Activated CD4-positive, alpha-beta T cell treated with anti-CD3 and anti-CD28 coated beads, Interleukin-2, amount 50 U/mL, for 24 hours (primary cell): ENCODE measurements around the gene SLC27A3.

Experiments
- DNase-seq, 2 donors: peaks; one replicate each; pipeline ENCODE4 v3.0.0-alpha.2; 2020; ENCODE audit warnings: low read depth in 1 of 2, low spot score in 1 of 2

The SLC27A3 gene

DNA sequence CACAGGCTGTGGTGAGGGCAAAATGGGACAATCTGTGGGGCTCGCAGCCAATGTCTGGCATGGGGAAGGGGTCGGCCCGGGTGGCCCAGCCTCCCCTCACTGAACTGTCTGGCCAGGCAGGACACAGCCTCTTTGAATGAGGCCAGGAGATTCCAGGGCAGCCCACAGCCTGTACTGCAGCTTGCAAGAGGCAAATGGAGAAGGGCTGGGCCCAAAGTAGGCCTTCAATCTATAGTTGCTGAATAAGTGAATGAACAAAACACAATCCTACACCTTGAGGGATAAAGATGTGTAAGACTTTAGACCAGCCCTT, 23.2 kb downstream of the SLC27A3 start:
- DNase-seq, result no peak

DNA sequence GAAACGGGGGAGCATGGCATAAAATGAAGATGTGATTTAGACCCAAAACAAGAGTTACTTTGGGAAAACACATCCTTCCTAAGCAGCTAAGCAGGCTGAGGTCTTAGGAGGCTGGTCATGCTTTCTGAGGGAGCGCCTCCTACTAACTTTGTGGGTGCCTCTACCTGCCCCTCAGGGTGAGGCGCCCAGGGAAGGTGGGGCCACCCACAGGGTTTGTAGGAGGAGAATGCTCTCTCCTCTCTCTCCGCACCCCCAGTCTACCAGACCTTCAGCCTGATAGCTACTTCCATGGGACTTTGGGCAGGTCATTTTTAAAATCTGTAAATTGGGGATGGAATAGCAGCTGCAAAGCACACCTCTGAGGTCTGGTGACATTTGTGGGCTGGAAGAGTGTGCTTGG, 23.8 kb downstream of the SLC27A3 start:
- DNase-seq, result no peak

DNA sequence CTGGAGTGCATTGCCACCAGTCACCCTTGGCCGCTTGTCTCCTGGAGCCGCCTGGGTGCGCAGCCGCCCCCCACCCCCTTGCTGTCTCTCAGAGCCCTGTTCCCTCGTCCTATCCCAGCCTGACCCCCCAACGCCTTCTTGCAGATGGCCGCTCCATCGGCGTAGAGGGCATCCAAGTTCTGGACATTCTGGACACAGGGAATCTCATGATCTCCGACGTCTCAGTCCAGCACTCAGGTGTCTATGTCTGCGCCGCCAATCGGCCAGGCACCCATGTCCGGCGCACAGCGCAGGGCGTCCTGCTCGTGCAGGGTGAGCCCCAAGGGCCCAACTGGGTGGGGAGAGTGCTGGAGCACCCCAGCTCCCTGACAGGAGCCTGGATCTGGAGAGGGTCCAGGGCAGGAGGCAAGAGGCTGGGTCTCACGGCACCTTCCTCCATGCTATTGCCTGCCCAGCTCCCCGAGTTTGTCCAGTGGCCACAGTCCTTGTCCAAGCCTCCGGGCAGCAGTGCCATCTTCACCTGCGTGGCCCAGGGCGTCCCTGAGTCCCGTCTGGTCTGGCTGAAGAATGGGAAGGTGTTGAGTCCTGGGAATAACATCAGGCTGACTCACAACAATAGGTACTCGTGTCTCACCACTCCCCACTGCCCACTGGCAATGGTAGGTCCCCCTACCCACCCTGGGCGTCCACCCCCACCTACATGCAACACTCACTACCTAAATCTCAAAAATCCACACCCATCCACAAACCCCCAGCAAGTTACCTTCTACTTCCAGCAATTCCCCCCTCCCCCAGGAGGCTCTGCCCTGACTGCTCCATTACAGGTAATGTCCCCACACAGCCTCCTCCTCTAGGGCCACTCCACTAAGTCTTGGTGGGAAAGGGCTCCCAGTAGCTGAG, 24.6 kb downstream of the SLC27A3 start:
- no peak for DNase-seq

DNA sequence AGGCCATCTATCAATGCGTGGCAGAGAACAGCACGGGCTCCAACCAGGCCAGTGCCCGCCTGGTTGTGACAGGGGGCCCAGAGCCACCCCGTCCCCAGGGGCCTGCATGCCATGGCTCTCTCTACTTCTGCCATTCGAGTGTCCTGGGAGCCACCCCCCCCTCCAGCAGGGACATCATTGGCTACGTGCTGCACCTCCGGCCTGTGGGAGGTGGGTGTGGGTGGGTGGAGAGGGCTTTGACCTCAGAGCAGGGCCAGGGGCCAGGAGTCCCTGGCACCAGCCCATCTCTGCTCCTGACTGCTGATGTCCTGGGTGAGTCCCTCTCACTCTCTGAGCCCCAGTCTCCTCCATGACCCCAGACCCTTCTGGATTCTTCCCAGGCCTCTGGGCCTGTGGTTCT, 25.3 kb downstream of the SLC27A3 start:
- DNase-seq, result no peak

DNA sequence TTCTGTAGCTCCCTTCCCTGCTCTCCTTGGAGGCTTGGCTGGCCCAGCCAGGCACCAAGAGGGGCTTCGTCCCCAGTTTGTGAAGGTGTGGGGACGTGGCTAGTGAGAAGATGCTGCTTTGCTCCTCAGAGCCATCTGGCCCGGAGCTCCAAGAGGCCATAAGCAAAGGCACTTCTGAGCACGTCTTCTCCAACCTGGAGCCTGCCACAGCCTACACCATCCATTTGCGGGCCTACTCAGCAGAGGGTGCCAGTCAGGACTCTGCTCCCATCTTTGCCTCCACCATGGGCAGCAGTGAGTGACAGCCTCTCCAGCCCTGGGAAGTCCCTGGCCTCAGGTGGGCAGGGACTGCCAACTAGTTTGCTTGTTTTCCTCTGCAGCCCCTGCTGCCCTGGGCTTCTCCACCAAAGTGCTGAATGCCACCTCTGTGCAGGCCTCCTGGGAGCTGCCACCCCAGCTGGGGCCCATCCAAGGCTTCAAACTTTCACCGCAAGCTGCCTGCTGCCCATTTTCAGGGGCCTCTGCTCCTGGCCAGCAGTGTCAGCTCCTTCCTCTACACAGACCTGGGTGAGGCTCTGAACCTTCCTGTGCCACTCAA, 25.9 kb downstream of the SLC27A3 start:
- no peak for DNase-seq

DNA sequence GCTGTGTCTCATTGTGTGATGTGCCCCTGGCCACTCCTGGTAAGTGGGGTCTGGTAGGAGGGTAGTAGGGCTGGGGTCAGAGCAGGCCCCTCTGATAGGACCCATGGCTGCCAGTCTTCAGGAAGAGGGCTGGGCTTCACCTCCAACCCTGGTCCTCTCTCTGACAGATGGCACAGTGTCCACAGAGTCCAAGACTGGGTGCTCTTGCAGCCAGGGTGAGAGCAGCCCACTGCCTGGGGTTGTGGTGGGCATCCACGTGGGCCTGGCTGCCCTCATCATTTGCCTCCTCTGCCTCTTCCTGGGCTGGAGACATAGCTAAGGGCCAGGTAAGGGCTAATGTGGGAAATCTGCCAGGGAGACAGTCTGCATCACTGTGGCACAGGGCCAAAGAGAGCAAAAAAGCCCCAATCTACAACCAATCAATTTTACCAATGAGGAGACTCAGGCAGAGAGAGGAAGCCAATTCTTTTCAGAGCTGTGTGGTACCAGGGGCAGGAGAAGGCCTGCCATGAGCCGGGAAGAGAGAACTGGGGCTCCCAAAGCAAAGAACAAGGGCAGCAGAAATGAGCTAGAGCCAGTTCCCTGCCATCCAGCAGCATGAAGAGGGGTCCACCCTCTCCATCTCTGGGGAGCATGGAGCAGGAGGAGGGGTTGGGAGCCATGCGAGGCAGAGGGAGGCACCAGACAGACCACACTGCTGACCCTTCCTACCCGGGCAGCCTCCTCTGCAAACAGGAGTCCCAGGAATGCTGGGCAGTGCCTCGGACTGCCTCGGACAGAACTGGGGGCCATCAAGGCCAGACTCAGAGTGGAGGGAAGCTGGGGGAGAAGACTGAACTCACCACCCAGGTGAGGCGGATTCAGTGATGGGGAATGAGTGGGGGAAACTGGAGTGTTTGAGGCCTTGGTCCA, 26.8 kb downstream of the SLC27A3 start:
- DNase-seq, result no peak

DNA sequence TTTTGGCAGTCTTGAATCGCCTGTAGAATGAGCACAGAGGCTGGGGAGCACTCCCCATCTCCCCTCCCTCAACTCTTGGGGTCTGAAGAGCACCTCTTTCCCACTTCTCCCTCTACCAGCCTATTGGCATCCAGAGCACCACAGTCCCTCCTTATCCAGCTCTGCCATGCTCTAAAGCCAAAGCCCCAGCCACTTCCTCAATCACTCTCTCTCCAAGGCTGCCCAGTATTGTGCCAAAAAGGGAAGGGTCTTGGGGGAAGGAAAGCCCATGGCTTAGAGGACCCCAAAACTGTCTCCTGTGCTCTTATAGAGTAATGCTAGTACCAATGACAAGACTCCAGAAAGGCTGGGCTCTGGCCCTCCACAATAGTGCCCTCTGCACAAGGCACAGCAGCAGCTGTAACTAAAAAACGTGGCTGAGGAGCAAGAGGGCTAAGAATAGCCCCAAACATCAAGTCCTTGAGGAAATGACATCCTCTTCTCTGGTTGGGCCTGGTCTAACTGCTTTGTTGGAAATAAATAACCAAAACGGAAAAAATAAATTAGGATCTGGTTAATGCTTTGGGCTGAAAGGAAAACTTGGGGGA, 28.4 kb downstream of the SLC27A3 start:
- no peak for DNase-seq

DNA sequence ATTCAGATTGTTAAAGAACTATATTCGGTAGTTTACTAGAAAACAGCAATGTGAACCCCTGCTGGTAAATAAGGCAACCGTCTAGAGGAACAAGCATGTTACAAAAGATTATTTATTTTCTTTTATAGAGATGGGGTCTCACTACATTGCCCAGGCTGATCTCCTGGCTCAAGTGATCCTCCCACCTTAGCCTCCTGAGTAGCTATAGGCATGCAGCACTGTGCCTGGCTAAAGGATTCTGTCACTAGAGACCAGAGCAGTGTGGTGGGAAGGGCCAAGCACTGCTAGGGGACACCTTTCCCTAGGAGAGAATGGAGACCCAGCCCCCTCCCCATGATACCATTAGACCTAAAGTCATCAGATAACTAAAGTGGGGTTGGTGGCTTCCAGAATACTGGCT, 28.9 kb downstream of the SLC27A3 start:
- DNase-seq, result no peak

DNA sequence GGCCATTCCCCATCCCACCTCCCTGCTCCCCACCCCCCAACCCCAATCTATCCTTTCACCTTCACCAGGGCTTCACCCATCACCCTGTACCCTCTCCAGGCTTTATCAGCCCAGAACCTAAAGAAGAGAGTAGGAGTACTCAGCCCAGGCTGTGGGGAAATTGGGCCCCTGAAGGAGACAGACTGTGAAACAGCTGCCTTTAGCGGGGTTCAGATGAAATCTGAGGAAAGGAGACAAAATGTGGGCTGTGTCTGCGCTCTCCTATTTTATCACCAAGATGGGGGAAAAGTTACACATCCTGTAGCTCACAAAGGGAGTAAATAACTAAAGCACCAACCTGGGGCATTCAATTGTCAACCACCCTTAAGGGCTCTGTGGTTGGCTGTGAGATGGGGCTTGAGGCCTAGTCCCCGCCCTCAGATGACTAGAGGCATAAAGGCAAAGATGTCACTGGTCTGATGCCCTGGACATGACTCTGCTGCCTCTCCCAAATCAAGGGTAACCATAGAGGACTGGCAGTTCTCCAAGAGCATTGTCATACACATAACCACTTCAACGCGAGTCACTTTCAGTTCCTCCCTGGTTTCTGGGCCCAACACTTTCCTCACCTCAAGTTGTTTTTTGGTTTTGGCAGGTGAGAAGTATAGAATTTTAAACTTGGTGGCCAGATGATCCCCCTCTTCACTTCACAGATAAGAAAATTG, 30.0 kb downstream of the SLC27A3 start:
- peak in 1 of 2 donors; percentile 71 for DNase-seq

DNA sequence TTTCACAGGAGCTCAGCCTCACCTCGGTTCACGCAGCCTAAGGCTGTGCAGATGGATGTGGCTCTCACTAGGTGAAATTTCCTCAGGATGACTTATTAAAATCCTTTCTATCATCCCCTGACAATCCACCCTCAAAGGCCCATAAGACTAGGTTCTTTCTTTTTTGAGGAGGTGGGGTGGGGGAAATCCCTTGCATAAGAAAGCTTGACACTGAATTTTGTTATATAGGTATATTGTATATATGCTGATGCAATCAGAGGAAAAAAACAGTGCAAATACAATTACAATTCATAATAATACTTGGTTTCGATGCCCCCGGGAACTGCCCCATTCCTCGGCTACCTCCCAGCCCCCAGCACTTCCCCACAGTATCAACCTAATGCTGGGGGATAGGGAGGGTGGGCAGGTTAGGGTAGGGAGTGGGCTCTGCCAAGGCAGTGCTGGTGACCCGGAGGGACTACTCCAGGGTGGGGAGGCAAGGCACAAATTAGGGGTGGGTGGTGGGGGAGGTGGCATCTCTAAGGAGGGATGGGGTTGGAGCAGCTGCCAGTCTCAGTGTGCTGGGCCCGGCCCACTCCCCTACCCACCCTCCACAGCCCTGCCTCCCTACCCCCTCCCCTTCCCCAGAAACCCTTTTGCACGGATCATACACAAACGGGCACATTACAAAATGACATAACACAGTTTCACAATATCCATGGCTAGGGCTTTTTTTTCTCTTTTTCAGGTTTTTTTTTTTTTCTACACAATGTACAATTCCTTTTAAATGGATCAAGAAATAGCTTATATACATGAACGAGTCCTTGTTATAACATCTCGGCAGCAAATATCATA, 30.9 kb downstream of the SLC27A3 start:
- no peak for DNase-seq

DNA sequence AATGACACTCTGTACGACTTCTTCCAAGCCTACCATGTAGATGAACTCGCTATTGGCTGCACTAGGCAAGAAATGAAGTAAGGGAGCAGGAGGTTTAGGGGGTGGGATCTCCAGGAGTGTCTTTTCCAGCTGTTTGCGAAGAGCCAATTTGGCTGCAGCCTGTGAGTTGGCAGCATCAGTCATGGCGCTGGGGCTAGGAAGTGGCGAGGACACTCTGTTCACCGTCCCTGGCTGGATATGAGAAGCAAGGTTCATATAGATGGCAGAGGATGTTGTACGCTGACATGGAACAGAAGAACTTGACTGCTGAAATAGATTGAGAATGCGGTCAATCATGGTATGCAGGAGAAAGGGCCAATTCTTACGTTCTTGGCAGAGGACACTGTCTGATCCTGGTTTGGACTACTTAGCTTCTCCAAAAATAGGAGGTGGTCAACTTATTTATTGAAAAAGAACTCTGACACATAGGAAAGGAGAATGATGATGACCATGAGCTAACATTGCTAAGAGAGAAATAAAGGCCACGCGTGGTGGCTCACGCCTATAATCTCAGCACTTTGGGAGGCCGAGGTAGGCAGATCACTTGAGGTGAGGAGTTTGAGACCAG, 41.2 kb downstream of the SLC27A3 start:
- no peak for DNase-seq

DNA sequence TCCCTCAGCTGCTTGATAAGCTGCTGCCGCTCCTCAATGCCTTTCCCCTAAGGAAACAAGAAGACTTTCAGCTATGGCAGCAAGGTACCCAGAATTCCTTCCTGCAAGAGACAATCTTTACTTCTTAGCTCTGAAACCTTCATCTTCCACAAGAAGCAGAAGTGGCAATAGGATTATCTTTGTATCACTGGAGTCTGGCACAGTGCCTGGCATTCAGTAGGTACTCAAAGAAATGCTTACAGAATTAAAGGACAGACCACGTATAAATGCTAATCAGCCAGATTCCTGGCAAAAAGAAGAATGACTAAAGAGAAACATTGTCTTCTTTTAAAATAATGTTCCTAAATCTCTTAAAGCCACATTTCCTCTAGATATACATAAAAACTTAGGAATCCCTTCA, 43.7 kb downstream of the SLC27A3 start:
- DNase-seq, result no peak

DNA sequence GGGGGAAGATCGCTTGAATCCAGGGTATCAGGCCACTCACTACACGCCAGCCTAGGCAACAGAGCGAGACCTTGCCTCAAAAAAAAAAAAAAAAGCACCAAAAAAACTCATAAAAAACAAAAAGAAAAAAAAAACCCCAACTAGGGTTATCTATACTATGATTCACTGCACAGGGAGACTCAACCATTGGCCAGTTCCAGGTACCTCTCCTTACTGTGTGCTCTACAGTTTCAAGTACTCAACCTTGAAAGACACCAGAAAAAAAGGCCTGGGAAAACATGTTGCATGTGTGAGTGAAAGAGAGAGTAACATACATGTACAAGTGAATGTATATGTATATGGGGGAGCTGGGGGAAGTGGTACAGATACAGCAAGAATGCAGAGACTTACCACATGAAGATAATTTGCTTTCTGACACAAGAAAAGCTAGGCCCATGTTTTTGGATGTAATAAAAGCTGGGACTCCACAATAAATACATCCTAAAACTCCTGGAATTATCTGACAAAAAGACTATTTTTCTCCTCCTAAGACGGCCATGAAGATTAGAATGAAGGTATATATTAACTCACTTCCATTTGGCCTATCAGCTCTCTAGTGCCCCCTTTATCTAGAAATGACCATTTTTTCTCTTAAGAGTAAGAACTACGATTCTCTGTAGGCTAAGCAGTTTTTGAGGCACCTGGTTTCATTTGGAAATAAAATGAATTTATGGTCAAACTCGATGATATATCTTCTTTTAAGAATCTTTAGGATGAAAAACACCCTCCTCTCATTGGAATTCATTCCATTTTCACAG, 52.2 kb downstream of the SLC27A3 start:
- DNase-seq, result no peak
